ENCODE data around the gene OBSL1. TPM values are rescaled to one million over a fixed set of nuclear protein-coding genes. Genes with fewer than 3 reads are reported as not detected.
A peak's percentile ranks its signal among the peaks of the same experiment; 100 is the strongest.

The OBSL1 gene
- total RNA-seq, 1 donor from 2014 or later = 43.6 TPM

DNA sequence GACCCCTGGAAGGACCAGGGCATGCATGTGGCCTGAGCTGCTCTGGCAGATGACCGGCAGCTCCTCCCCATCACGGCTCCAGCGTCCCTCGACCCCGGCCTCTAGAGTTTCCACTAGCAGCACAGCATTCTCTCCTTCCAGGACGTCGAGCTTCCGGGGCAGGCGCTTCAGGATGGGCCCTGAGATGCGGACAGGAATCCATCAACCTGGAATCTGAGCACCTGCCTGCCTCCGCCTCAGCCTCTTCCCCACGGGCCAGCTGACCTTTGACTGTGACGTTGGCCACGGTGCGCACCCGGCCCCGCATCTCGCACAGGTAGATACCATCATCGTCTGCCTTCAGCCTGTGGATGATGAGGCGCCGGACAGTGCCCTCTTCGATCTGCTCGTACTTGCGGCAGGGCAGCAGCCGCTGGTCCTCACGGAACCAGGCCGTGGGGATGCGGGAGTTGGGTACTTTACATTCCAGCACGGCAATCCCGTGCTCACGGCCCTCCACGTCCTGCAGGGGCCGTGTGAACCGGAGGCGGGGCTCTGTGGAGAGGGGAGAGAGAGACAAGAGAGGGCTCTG is 3.5 kb downstream of the OBSL1 start:
- ATAC-seq = no peak
- DNase-seq (ENCODE audit: low spot score) = no peak

DNA sequence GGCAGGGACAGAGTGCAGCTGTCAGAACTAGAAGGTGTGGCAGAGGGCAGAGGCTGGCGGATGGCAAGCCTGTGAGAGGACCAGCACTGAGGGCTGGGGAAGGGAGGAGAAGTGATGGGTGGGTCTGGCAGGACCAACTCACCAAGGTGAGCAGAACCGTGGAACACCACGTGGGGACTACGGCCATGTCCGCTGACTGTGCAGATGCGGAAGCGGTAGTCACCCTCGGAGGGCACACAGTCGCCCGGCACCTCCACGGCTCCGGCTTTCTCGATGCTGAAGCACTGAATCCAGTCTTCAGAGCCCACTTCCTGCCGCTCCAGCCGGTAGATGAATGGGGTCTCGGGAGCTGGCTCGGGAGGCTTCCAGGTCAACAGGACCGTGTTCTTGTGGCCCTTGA is 4.2 kb downstream of the OBSL1 start:
- DNase-seq (ENCODE audit: low spot score) = no peak
- ATAC-seq = no peak

DNA sequence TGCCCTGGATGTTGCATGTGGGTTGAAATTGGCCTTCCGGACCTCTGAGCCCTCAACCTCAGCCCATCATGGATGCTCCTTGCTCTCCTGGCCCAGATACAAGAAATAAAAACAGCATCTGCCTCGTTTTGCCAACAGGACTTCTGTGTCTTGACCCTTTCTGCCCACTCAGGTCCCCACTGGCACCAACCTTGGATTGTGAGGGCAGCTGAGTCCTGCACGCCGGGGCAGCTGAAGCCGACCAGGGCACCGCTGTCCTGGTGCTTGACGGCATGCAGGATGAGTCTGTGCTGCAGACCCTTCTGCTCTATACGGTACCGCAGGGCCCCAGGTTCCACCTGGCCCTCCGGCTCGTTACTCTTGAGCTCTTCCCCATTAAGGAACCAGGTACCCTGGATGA is 4.7 kb downstream of the OBSL1 start:
- ATAC-seq (no peak), DNase-seq (ENCODE audit: low spot score) (no peak)

DNA sequence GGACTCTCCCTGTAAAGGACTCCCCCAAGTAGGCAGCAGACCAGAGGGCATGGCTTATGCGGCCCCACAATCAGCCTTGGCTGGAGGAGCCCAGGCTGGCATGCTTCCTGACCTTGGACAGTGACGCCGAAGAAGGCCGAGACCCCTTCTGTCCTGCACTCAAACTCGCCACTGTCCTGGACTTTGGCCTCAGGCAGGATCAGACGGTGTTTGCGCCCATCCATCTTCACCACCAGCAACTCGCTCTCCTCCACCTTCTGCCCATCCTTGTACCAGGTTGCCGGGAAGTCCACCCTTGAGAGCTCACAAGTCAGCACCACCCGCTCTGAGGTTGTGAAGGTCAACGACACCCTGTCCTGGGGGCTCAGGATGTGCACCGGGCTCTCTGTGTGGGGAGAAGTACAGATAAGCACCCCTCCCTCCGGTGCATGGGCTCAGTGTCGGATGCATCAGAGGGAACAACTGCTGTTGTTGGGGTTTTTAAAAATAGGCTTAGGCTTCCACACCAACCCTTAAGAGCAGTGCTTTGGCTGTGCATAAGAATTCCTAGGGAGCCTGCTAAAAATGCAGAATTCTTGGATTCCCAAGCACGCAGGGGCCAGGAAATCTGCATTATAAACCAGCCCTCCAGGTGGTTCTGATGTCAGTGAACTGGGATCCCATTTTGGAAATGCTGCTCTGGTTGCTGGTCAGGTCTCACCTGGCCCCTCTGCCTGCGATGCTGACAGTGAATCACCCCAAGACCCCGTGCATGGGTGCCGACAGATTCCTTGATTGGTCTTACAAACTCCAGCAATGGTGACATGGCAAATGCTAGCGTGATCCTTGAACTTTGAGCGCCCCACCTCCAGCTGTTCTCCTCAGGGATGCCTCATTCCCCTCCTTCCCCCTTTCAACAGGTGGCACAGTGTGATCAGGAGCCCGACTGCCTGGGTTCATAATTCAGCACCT is 5.9 kb downstream of the OBSL1 start:
- DNase-seq (ENCODE audit: low spot score) = no peak
- no peak for ATAC-seq

- ATAC-seq = no peak
Measured at GRCh38 chr2:219563271-219563928, 7.9 kb downstream of the OBSL1 start.

GRCh38 chr2:219562049-219563020 is 9.0 kb downstream of the OBSL1 start:
- no peak for ATAC-seq
- DNase-seq (ENCODE audit: low spot score) = peak; percentile 43

More at GRCh38 chr2:219563271-219563928, 7.9 kb downstream of the OBSL1 start:
- no peak for DNase-seq (ENCODE audit: low spot score)

GRCh38 chr2:219561179-219562048 is 9.9 kb downstream of the OBSL1 start:
- DNase-seq (ENCODE audit: low spot score) (no peak), ATAC-seq (no peak)

DNA sequence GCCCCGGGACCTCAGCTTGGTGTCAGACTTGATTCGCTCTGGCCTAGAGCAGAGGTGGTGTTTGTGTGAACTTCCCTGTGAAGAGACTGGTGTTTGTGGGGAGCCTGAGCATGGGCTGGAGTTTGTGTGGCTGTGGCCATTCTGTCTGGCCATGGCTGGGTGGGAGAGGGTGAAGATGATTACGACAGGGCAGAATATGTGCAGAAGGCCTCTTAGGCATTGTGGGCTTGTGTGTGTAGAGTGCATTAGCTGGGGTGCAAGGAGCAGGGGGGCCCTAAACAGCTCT is 10.5 kb downstream of the OBSL1 start:
- peak; percentile 14 for ATAC-seq

DNA sequence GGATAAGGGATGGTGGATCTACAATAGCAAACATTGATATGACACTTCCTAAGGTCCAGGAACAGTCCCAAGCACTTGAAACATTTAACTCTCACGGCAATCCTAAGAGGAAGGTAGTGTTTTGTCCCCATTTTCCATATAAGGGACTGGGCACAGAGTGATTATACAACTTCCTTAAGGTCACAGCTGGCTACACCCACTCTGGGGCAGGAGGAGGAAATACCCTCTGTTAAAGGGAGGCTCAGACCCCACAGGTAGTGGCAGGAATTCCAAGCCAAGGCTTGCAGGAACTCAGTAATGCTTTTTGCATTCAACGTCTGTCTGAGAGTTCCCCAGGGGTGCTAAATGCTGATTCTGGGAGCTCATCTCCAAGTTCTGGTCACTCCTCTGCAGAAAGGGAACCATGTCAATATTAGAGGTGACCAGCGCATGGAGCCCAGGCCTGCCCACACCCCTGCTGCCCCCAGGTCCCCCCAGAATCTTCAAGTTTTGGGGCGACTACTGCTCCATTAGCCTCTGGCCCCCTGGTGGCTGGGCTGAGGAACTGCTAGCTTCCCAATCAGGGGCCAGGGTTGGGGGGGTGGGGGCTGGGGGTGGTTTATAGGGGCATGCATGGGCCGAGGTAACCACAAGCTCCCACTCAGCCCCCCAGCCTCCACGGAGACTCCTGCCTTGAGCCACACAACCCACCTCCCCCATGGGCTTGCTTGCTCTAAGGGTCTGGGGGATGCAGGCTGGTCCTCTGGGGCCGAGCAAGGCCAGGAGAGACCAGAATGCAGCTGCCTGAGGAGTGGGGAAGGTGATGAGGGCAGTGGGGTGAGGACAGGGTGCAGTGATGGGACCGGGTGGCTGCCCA is 11.1 kb downstream of the OBSL1 start:
- ATAC-seq = peak; percentile 56

More for the DNA sequence above, 10.5 kb downstream of the OBSL1 start:
- no peak for DNase-seq (ENCODE audit: low spot score)

GRCh38 chr2:219559156-219559915 is 12.0 kb downstream of the OBSL1 start:
- DNase-seq (ENCODE audit: low spot score) (no peak), ATAC-seq (no peak)

More for the DNA sequence above, 11.1 kb downstream of the OBSL1 start:
- no peak for DNase-seq (ENCODE audit: low spot score)

- no peak for ATAC-seq
- no peak for DNase-seq (ENCODE audit: low spot score)
Measured at GRCh38 chr2:219557791-219558785, 13.3 kb downstream of the OBSL1 start.

- DNase-seq (ENCODE audit: low spot score) (no peak), ATAC-seq (no peak)
Measured at GRCh38 chr2:219557320-219557719, 14.0 kb downstream of the OBSL1 start.

GRCh38 chr2:219556413-219556812 is 14.9 kb downstream of the OBSL1 start:
- ATAC-seq (no peak), DNase-seq (ENCODE audit: low spot score) (no peak)

GRCh38 chr2:219555956-219556355 is 15.4 kb downstream of the OBSL1 start:
- no peak for ATAC-seq
- DNase-seq (ENCODE audit: low spot score) = no peak

DNA sequence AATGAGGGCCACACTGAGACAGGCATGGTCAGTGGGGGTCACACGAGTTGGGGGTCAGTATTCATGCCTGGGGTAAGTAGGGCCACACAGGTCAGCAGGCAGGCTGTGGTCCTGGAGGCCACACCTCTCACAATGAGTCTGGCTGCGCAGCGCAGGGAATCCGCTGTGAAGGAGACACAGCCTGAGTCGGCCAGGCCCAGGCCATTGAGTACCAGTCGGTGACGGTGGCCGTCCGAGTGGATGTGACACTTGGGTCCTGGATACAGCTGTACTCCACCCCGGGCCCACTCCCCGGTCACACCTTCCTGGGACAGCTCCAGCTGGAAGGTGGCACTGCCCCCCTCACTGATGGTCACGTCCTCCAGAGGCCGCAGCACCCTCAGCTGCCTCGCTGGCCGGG is 17.0 kb downstream of the OBSL1 start:
- ATAC-seq (no peak), DNase-seq (ENCODE audit: low spot score) (no peak)

DNA sequence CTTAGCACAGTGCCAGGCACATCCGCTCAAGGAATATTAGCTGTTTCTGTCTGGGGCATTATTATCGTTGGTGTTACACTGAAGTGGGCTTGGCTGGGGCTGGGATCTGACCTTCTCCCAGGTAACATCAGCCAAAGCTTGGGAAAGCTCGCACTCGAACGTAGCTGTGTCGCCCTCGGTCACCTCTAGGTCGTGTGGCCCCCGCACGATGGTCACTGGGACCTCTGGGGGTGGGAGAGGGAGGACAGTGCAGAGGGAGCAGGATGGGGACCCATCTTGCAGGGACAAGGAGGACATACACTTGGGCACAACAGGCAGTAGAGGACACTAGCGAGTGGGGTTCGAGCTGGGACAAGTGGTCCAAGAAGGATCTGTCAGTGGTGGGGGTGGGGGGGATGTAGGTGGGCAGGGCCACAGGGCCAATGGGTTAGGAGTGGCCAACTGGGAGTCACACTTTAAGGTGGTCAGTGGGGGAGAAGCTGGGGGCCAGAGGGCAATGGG is 17.8 kb downstream of the OBSL1 start:
- ATAC-seq (no peak), DNase-seq (ENCODE audit: low spot score) (no peak)

DNA sequence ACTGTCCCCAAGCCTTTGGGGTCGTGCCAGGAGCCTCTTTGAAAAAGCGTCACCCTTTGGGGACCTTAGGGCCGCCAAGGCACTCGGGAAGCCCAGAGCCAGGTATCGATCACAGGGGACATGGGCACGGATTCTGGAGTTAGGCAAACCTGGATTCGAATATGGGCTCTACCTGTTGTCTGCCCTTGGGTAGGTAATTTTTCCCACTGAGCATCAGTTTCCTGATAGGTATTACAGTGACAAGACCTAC is 18.2 kb downstream of the OBSL1 start:
- ATAC-seq (no peak), DNase-seq (ENCODE audit: low spot score) (no peak)

All from left lobe of liver (tissue), 2 donors.